ENCODE results near the gene FLVCR2. TPM values are rescaled to one million over a fixed set of nuclear protein-coding genes. Genes with fewer than 3 reads are reported as not detected.

Gene FLVCR2
- total RNA-seq, 1 donor from 2014 or later: 50.6 TPM

GRCh38 chr14:75647640-75648039 lies 69.2 kb downstream of the FLVCR2 start:
- no peak for DNase-seq (ENCODE audit: low spot score)
- no peak for TF ChIP-seq CTCF (IDR thresholded peaks at IDR 0.05; ENCODE audit: unreplicated experiment)
- Mint-ChIP-seq H3K36me3 (ENCODE audit: low read depth, unreplicated experiment) (peaks cover 48% of the 10 kb centered on the region), H3K4me3 (ENCODE audit: unreplicated experiment) (peak overlapping the region; percentile 64), H3K27ac (ENCODE audit: unreplicated experiment) (peak overlapping the region; percentile 54), H3K9me3 (ENCODE audit: unreplicated experiment) (no peaks in the 10 kb centered on the region), H3K4me1 (ENCODE audit: unreplicated experiment) (peaks cover 29% of the 10 kb centered on the region), H3K27me3 (ENCODE audit: unreplicated experiment) (no peaks in the 10 kb centered on the region)

GRCh38 chr14:75648066-75648838 lies 69.8 kb downstream of the FLVCR2 start:
- Mint-ChIP-seq H3K9me3 (ENCODE audit: unreplicated experiment) (no peaks in the 10 kb centered on the region), H3K27me3 (ENCODE audit: unreplicated experiment) (no peaks in the 10 kb centered on the region), H3K27ac (ENCODE audit: unreplicated experiment) (peak overlapping the region; percentile 1), H3K4me3 (ENCODE audit: unreplicated experiment) (no peak overlapping the region), H3K36me3 (ENCODE audit: low read depth, unreplicated experiment) (peaks cover 48% of the 10 kb centered on the region), H3K4me1 (ENCODE audit: unreplicated experiment) (peaks cover 30% of the 10 kb centered on the region)
- TF ChIP-seq CTCF (IDR thresholded peaks at IDR 0.05; ENCODE audit: unreplicated experiment): no peak
- no peak for DNase-seq (ENCODE audit: low spot score)

- Mint-ChIP-seq H3K4me1 (ENCODE audit: unreplicated experiment) (peaks cover 25% of the 10 kb centered on the region), H3K9me3 (ENCODE audit: unreplicated experiment) (no peaks in the 10 kb centered on the region), H3K27ac (ENCODE audit: unreplicated experiment) (no peak overlapping the region), H3K36me3 (ENCODE audit: low read depth, unreplicated experiment) (peaks cover 47% of the 10 kb centered on the region), H3K27me3 (ENCODE audit: unreplicated experiment) (no peaks in the 10 kb centered on the region), H3K4me3 (ENCODE audit: unreplicated experiment) (no peak overlapping the region)
- no peak for TF ChIP-seq CTCF (IDR thresholded peaks at IDR 0.05; ENCODE audit: unreplicated experiment)
- DNase-seq (ENCODE audit: low spot score): no peak
Observed at GRCh38 chr14:75649337-75649736, 70.9 kb downstream of the FLVCR2 start.

GRCh38 chr14:75649773-75650172 lies 71.4 kb downstream of the FLVCR2 start:
- H3K27ac Mint-ChIP-seq (ENCODE audit: unreplicated experiment): no peak overlapping the region
- no peaks in the 10 kb centered on the region for H3K27me3 Mint-ChIP-seq (ENCODE audit: unreplicated experiment)
- H3K4me1 Mint-ChIP-seq (ENCODE audit: unreplicated experiment): peaks cover 25% of the 10 kb centered on the region
- peak overlapping the region; percentile 83 for H3K4me3 Mint-ChIP-seq (ENCODE audit: unreplicated experiment)
- no peak for TF ChIP-seq CTCF (IDR thresholded peaks at IDR 0.05; ENCODE audit: unreplicated experiment)
- DNase-seq (ENCODE audit: low spot score): no peak
- no peaks in the 10 kb centered on the region for H3K9me3 Mint-ChIP-seq (ENCODE audit: unreplicated experiment)
- peaks cover 44% of the 10 kb centered on the region for H3K36me3 Mint-ChIP-seq (ENCODE audit: low read depth, unreplicated experiment)

GRCh38 chr14:75650253-75651058 lies 72.0 kb downstream of the FLVCR2 start:
- Mint-ChIP-seq H3K9me3 (ENCODE audit: unreplicated experiment) (no peaks in the 10 kb centered on the region), H3K36me3 (ENCODE audit: low read depth, unreplicated experiment) (peaks cover 45% of the 10 kb centered on the region), H3K27me3 (ENCODE audit: unreplicated experiment) (no peaks in the 10 kb centered on the region), H3K4me1 (ENCODE audit: unreplicated experiment) (peaks cover 25% of the 10 kb centered on the region), H3K27ac (ENCODE audit: unreplicated experiment) (peak overlapping the region; percentile 42), H3K4me3 (ENCODE audit: unreplicated experiment) (peak overlapping the region; percentile 83)
- DNase-seq (ENCODE audit: low spot score): no peak
- no peak for TF ChIP-seq CTCF (IDR thresholded peaks at IDR 0.05; ENCODE audit: unreplicated experiment)
